ENCODE measurements around the gene ZBTB43. TPM values are rescaled to one million over a fixed set of nuclear protein-coding genes. Genes with fewer than 3 reads are reported as not detected.

ZBTB43 gene
- total and polyA plus RNA-seq, 10 of the 15 experiments (the other 5 are each of a cell fraction or from before 2014, with no cell fraction given) = 2.4 to 19.3 (median 8.7) TPM

GRCh38 chr9:126875756-126876510, 71.1 kb downstream of the ZBTB43 start:
- H3K4me1 ChIP-seq (ENCODE audit: control insufficient read depth, insufficient read depth, low read length) = peaks cover 12% of the 10 kb centered on the region; the same call in 1 of the 2 replicates
- no peak overlapping the region for H3K4me2 ChIP-seq (ENCODE audit: control insufficient read depth, insufficient read depth)
- CTCF ChIA-PET = no interaction called here
- SMC1A ChIA-PET (ENCODE audit: uncharacterized antibody, unreplicated experiment) = no interaction called here
- H2AFZ ChIP-seq (ENCODE audit: control insufficient read depth, low read depth, low read length) = no peak overlapping the region
- peaks cover 3% of the 10 kb centered on the region for H3K79me2 ChIP-seq (ENCODE audit: control insufficient read depth, insufficient read depth, low read length)
- no TSS peak for BruUV-seq (replicated peaks)
- FAIRE-seq (no peak), DNase-seq (ENCODE audit: low read depth, low spot score) (no peak), ATAC-seq (no peak)
- POLR2A ChIA-PET = interaction anchor here (0.6 kb wide), 1 partner anchor 68 kb away, joined by 5 read pairs; no protein-coding TSS in a partner anchor
- H3K4me3 ChIP-seq = no peak overlapping the region
- RAD21 ChIA-PET (ENCODE audit: unreplicated experiment) = no interaction called here
- no peaks in the 10 kb centered on the region for H4K20me1 ChIP-seq (ENCODE audit: control insufficient read depth, insufficient read depth)
- TF ChIP-seq CREM (IDR thresholded peaks at IDR 0.05; ENCODE audit: low read depth) = no peak
- TF ChIP-seq ATF2 (IDR thresholded peaks at IDR 0.05; ENCODE audit: low read length) = no peak
- TF ChIP-seq RELA (IDR thresholded peaks at IDR 0.05; ENCODE audit: borderline replicate concordance, partially characterized antibody) = no peak
- TF ChIP-seq MTA2 (IDR thresholded peaks at IDR 0.05; ENCODE audit: low read depth) = no peak
- no peak for TF ChIP-seq GATAD2B (conservative IDR thresholded peaks at IDR 0.05; ENCODE audit: low read depth)
- no peak for TF ChIP-seq PAX5 (IDR thresholded peaks at IDR 0.05; ENCODE audit: borderline replicate concordance, low read depth, low read length)
- TF ChIP-seq DPF2 (IDR thresholded peaks at IDR 0.05) = no peak
- peaks cover 8 to 16% of the 10 kb centered on the region in 2 experiments for H3K36me3 ChIP-seq (ENCODE audit: control insufficient read depth in 2 of 2, insufficient read depth in 2 of 2, low read length in 1 of 2)
- 56% methylated on average over 4 of the region's 4 CpGs for WGBS (ENCODE audit: insufficient coverage, insufficient replicate concordance, low lambda C conversion rate, missing lambda C conversion rate)
- in situ Hi-C loops (cut with MboI) = no loop called here
- H3K27me3 ChIP-seq (replicated peaks in 1 of 2; ENCODE audit: control insufficient read depth in 2 of 2, insufficient read depth in 2 of 2, low read length in 1 of 2) = no peaks in the 10 kb centered on the region
- H3K9ac ChIP-seq (ENCODE audit: control insufficient read depth, insufficient read depth, low read length) = no peak overlapping the region
- H3K9me3 ChIP-seq (replicated peaks; ENCODE audit: control insufficient read depth, insufficient read depth, low read length) = no peaks in the 10 kb centered on the region
- intact Hi-C loops (cut with micrococcal nuclease; ENCODE audit: unreplicated experiment) = no loop called here
- no peak overlapping the region for H3K27ac ChIP-seq (ENCODE audit: control insufficient read depth, insufficient read depth)
